HG03196 (cell line): Measurements from ENCODE around the gene PKLR.
"Not testable (repeated sequence)": the region's sequence is repeated elsewhere in the genome, so short reads cannot be mapped to it uniquely, and the experiment has no call there.

Source experiments
- ATAC-seq: cut with Tn5 transposase; IDR thresholded peaks from one replicate; pipeline ENCODE4 v1.9.1; 2021; ENCODE audit not compliant: unreplicated experiment

The PKLR gene

DNA sequence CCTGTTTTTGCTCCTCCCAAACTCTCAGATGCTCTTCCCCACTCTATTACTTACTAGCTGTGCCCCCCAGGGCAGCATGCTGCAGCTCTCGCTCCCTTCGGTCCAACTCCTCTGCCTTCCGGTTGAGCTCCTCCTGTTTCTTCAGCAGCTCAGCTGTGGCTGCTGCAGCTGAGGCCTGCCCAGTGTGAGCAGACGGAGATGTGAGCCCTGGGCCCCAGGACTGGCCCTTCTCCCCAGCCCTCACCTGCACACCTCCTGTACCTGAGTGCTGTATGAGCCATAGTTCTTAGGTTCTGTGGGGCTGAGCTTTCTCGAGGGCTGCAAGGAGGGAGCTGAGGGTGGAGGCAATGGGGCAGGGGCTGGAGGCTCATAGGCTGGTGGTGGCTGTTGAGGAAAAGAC is 41.0 kb downstream of the PKLR start:
- no peak for ATAC-seq

DNA sequence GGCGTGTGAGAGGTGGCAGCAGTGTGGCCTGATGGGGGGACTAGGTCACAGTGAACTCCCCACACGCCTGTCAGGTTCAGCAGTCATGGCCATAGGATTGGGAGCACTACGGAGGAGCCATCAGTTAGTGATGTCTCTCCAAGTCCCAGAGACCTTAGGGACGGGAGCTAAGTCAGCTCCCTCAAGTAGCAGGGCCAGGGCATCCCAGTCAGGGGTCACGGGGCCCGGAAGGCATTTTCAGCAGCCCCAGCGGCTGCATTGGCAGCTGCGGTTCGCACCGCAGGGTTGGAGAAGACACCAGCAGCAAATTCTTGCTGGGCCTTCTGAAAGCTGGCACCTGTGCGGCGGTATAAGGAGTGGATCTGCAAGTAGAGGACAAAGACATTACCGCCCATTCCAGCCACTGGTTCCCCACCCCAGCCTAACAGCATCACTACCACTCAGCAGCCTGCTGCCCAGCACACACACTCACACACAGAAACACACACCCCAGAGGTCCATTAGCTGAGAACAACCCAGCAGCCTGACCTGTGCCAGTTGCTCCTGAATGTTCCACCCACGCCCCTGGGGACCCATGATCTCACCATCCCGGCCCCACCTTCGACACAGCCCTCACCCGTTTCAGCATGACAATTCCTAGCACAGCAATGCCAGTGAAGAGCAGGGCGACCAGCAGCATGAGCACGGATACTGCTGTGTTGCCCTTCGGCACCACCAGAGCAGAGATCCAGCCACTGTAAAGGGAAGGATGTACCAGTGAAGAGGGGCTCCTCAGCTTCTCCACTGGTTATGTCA is 45.0 kb downstream of the PKLR start:
- ATAC-seq: no peak

DNA sequence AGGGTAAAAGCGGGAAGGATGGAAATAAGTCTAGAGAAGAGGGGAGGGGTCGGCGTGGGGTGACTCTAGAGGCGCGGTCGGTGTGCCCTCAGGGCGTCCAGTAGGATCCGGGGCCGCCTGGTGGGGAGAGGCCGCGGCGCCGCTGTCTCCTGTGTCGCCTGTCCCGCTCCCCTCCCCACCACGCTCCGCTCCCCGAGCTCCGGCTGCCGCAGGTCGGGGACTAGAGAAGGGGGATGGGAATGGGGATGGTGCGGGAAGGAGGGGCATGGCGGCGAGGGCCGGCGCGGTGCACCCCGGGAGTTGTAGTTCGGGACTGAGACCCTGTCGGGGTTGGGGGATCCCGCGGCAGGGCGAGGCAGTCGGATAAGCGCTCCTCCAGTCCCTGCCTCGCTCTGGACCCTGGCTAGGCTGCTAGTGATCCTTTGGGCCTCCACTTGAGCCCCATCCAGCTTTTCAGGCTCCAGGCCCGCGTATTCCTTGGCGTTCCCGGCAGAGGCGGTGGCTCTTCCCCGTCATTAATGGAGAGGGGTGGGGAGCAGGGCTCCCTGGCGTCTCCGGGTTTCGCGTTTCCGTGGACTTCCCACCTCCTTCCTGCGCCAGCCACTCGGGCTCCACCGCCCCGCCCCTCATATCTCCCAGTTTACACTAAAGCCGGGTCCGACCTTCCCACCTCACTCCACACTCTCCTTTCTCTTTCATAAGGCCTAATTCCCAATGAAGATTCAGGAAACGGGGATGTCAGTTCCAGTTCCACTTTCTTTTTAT is 45.8 kb downstream of the PKLR start, which contains the start of gene ENTREP3:
Gene ENTREP3, minus strand, starts transcription at position 241 of the 765 bp plus-strand sequence. CDS start 606 bp downstream, outside the sequence.
- ATAC-seq: peak; percentile 46

DNA sequence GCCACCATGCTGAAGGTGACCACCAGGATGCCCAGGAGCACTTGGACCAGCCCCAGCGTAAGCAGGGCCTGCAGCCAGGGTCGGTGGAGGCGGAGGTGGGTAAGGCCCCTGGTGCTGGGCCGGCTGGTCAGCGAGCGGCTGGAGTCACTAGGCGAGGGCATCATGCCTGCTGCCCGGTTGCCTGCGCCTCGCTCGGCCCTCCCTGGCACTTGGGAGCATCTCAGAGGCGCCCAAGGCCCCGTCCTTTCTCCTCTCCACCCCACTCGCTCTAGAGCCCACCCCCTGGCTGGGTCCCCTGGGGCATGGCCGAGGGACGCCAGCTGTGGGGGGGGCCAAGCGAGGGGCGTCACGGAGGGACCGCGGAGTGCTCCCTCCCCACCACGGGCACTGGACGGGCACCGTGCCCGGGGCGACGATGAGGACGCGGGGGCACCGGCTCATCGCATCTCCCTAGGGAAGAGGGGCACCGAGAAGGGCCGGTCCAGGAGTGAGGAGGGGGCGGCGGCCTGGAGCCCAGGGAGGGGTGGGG is 46.5 kb downstream of the PKLR start:
- ATAC-seq: no peak

DNA sequence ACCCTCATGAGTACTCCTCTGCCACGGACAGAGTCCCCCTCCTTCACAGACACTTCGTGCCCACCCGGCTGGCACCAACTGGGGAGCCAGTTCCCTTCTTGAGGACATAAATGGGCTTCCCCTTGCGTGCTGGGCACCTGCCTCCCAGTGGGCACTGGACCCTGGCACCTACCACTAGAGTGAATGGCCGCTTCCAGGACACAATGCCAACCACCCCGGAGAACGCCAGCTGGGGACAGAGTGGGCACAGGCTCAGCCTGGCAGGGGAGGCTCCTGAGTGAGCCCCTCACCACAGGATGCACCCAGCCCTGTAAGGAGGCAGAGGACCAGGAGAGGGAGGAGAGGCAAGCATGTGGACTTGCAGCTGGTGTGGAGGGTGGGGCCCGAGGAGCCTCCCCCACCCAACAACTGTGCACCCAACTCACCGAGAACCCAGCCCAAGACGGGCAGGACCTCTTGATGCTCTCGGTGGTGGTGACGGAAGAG is 47.0 kb downstream of the PKLR start:
- no peak for ATAC-seq

DNA sequence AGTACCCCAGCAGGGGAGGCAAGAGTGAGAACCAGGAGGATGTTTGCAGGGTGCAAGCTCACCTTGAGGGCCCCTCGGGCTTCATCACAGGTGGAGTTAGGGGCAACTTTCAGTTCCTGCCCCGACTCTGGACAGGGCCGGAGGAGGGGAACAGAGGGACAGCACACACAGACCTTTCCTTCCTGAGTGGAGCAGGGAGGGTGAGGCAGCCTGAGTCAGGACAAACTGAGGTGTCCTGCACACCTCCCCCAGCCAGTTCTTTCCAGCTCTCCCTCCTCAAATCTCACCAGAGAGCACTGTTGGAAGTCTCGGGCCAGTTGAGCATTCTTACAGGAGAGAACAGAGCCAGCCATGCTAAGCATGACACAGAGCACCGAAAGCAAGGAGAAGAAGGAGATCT is 47.4 kb downstream of the PKLR start:
- no peak for ATAC-seq

DNA sequence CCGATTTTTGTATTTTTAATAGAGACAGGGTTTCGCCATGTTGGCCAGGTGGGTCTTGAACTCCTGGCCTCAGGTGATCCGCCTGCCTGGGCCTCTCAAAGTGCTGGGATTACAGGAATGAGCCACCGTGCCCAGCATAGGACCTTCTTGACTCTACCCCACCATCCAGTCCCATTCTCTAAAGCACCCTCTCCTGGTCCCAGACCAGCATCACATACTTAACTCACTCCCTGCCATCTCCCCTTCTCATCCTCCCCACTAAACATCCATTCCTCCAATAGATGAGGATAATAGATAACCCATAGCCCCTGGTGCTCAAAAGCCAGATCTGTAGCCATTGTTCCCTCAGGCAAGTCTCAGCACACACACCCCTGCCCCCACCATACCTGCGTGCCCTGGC is 48.0 kb downstream of the PKLR start:
- no peak for ATAC-seq

DNA sequence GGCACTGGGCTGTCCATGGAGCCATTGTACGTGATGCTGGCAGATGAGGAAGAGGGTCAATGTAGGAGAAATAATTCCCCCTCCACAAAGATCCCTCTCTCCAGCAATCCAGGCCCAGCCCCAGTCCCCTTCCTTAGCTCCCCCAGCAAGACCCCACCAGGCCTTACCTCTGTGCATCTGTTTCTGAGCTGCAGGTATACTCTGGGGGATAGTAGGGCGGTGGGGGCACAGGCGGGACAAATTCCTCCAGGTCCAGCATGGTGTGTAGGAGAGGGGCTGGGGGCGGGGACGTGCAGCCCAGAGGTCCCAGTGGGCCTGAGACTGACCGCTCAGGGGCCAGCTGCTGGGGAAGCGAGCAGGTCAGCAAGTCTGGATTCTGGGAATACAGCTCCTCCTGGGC is 49.7 kb downstream of the PKLR start:
- no peak for ATAC-seq

DNA sequence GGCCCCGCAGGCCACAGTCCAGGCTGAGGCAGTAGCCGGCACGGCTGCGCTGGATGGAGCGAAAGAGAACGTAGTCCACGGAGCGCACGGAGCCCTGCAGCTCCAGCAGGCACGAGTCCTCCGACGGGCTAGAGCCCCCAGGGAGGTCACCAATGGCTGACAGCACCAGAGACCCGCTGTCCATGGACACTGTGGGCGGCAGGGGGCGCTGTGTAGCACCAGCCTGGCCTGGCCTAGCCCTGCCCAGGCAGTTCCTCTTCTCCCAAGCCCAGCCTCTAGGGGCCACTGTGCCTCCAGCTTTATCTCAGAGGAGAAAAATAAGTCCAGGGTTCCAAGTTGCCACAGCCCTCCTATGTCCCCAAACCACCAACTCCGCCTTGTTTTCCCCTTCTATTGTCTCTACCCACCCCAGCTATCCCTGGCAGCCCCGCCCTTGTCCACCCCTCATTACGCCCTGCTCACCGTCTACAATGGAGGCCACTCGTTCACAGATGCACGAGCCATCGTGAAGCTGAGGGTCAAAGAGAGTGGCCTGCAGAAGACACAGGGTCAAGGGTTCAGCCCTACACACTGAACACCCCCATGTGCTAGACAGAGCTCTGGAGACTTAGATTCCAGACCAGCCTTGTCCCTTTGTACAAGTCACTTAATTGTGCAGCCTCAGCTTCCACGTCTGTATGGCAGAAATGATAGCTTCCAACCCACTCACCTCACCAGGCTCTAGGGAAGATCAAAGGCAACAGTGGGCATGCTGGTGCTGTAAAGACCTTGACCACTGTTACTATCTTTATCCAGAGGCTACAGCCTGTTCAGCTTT is 50.4 kb downstream of the PKLR start:
- peak; percentile 72 for ATAC-seq

DNA sequence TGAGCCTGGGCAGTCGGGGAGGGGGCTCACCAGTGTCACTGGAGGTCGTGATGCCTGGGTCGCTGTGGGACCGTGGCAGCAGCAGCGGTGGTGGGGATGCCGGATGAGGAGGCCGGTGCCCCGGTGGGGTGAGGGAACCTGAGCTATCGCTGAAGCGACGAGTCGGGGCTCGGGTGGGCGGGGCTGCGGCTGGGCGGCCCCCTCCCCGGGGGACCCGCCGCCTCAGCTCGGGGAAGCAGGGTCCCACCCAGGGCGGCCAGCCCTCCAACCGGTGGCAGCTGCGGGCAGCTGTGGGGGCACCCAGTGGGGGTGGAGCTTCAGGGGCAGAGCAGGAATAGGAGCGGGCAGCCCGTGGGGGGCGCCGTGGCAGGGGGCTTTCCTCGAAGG is 51.0 kb downstream of the PKLR start:
- ATAC-seq: peak; percentile 2

DNA sequence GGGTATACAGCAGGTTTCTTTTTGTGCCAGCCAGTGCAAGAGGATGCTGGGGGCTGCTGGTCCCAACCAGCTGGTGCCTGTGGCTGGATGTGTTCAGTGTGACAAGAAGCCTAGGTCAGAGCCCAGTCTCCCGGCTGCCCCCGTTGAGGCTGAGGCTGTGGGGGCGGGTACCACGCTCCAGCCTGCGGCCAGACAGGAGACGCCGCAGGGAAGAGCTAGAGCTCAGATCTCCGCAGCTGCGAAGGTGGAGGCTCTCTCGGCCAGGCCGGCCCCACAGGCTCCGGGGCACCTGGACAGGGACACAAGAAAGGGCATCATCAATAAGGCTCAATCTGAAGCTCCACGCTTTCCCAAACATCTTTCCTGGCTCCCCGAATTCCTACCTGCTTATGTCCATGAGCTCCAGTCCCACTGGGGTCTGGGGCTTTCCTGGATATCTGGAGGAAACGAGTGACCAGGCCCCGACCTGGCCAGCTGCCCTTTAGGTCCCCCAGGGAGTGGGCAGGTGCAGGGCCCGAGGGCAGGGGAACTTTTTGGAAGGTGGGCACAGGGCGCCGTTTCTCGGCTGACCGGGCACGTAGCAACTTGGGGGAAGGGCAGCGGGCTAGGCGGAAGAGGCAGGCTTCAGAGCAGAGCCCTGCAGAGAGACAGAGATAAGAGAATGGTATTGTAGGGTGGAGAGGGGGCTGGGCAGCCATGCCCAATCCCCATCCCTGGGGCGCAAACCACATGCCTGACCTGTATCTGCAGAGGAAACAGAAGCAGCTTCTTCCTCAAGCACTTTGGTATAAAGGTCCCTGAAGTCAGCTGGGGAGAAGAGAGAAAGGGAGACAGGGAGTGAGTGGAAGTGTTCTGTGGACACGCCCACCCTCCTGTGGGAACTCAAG is 53.3 kb downstream of the PKLR start:
- ATAC-seq: no peak

DNA sequence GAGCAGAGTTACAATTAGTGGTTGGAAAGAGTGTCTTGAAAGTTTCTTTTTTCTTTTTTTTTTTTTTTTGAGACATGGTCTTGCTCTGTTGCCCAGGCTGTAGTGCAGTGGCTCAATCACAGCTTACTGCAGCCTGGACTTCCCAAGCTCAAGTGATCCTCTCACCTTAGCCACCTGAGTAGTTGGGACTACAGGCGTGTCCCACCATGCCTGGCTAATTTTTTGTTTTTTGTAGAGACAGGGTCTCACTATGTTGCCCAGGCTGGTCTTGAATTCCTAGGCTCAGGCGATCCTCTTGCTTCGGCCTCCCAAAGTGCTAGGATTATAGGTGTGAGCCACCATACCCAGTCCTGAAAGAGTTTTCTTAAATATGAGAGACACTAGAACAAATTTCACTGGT is 54.4 kb downstream of the PKLR start:
- ATAC-seq: not testable (repeated sequence)

DNA sequence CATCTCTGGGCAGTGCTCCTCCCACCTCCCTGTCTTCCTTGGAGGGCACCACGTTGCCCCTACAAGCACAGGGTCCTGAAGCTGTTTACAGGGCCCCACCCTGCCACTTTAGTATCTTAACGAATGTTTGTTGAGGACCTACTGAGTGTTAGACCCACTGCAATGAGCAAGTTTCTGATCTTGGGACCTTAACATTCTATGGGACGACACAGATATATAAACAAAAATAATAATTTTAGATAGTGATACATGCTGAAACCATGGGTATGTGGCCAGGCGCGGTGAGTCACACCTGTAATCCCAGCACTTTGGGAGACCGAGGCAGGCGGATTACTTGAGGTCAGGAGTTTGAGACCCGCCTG is 56.1 kb downstream of the PKLR start:
- no peak for ATAC-seq

DNA sequence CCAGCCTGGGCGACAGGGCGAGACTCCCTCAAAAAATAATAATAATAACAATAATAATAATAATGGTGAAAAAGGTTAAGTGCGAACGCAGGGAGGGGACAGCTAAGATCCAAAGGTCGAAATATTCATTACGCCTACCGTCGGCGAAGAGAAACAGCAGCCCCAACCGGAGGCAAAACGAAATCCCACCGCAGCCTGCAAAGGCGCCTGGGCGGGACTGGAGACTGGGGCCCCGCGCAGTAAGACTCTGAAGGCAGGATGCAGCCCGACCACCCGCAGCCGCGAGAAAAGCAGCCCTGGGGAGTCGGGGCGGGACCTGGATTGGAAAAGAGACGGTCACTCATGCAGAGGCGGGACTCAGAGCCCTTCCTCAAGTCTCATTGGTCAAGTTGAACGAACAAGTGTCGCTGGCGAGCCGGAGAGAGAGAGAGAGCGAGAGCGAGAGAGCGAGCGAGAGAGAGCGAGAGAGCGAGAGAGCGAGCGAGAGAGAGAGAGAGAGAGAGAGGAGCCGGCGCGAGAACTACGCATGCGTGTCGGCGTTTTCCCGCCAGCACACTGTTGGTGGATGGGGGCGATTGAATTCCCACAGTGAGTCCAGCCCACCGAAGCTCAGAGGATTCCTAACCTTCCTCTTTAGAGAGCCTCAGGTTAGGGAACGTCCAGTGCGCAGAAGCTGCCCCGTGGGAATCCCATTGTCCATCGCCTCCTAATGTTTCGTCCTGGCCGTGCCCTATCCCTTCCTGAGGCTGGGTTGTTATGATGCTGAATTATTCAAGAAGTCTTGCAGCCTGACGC is 56.7 kb downstream of the PKLR start:
- ATAC-seq: peak; percentile 84

DNA sequence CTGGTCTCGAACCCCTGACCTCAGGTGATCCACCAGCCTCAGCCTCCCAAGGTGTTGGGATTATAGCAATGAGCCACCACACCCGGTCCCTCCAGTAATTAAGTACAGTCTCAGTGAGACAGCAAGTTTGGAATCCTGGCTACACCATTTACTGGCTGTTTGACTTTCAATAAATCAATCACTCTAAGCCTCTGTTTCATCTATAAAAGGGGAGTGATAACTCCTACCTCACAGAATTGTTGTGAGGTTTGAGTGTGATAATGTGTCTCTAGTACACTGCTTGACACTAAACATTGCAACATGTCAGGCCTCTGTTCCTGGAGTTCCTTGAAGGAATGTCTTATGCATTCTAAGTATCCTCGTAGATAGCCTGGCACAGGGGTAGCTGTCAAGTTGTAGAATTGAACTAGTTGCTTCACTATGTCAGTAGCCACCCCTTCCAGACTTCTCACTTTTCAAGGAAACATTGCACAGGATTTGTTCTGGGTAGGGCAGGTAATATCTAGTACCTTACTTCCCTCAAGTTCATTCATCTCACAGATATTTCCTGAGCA is 58.4 kb downstream of the PKLR start:
- ATAC-seq: no peak

DNA sequence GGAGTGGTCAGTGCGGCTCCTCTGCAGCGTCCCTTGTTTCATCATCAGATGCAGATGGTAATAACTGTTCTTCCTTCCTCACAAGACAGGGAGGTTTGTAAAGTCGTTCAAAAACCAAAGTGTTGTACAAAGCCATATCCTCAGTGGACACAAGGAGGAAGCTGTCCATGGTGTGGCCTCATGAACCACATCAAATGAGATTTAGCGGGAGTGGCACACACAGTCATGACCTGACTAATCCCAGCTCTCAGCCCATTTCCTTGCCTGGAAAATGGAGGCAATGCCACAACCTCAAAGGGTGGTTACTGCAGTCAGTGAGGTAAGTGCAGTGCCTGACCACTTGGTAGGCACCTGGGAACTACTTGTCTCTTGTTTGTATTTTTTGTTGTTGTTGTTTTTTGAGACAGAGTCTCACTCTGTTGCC is 59.4 kb downstream of the PKLR start:
- ATAC-seq: no peak

DNA sequence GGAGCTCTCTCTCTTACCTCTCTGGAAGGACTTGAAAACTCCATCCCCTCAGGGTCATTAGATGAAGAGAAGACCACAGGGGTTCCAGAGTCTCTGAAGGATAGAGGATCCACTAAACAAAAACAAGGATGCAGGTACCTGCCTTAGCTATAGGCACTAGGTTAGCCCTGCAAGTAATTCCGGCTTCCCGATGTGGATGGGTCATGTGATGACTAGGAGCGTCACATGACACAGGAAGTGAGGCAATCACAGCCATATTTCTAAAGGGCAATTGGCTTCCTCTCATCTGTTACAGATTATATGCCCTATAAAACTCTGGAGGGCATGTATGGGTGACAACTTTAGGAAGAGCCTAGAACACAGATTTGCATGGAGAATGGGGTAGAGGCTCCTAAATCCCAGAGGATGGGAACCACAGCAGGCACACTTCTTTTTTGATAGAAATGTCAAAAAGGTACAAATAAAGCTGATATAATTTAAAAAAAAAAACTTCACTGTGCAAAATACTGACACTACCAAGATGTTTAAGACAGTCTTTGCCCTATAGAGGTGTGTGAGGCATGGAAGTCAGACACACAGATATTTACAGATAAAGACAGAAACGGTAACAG is 60.1 kb downstream of the PKLR start:
- ATAC-seq: no peak
